Esophagus (tissue), 2 donors: ENCODE results near the gene RNU1-3. TPM values are rescaled to one million over a fixed set of nuclear protein-coding genes. Genes with fewer than 3 reads are reported as not detected.
"Not testable (repeated sequence)": the region's sequence is repeated elsewhere in the genome, so short reads cannot be mapped to it uniquely, and the experiment has no call there.

Experiments
- H3K27ac ChIP-seq, 2 donors: one replicate each; pipeline ENCODE4 v1.5.1; 2013; ENCODE audit warnings: low read depth in 2 of 2, mild to moderate bottlenecking in 2 of 2, inconsistent platforms in 1 of 2, low read length in 1 of 2, moderate library complexity in 1 of 2
- H3K27me3 ChIP-seq, 2 donors: one replicate each; pipeline ENCODE4 v1.6.1; 2013; ENCODE audit warnings: low read length in 2 of 2, control low read depth in 1 of 2, mild to moderate bottlenecking in 1 of 2; ENCODE audit not compliant: insufficient read depth in 2 of 2, control insufficient read depth in 1 of 2
- H3K36me3 ChIP-seq, 2 donors: one replicate each; pipeline ENCODE4 v1.6.1; 2013; ENCODE audit warnings: low read length in 1 of 2; ENCODE audit not compliant: control insufficient read depth in 2 of 2, insufficient read depth in 2 of 2
- H3K4me1 ChIP-seq, 2 donors: one replicate each; pipeline ENCODE4 v1.6.1; 2013; ENCODE audit warnings: low read length in 1 of 2; ENCODE audit not compliant: control insufficient read depth in 2 of 2, insufficient read depth in 2 of 2
- H3K4me3 ChIP-seq, 2 donors: one replicate each; pipeline ENCODE4 v1.5.1; 2013; ENCODE audit warnings: low read length in 2 of 2, mild to moderate bottlenecking in 2 of 2, low read depth in 1 of 2, moderate library complexity in 1 of 2
- H3K9me3 ChIP-seq, 2 donors: one replicate each; pipeline ENCODE4 v1.6.1; 2013; ENCODE audit warnings: mild to moderate bottlenecking in 2 of 2, low read depth in 1 of 2, low read length in 1 of 2, moderate library complexity in 1 of 2; ENCODE audit not compliant: control insufficient read depth in 2 of 2, insufficient read depth in 1 of 2
- WGBS, 2 donors: extraction: QIAGEN DNeasy Blood & Tissue Kit; methylation state at CpG; one replicate each; pipeline ENCODE4 v1.1.7; 2013; 5-methylcytosine and 5-hydroxymethylcytosine counted together
- polyA plus RNA-seq, 2 donors: library from polyadenylated mRNA; stranded (reverse); fragments of 200-250 nt; gene quantifications; one replicate each; pipeline ENCODE4 v1.2.3, GENCODE V29; 2013
- donor health status: healthy with polysubstance abuse.
- donor health status: Bipolar disorder and iron deficiency.

The RNU1-3 gene
- polyA plus RNA-seq, 2 donors = not detected

- H3K27me3 ChIP-seq, H3K36me3 ChIP-seq, H3K27ac ChIP-seq, H3K9me3 ChIP-seq, H3K4me3 ChIP-seq, H3K4me1 ChIP-seq: not testable (repeated sequence)
- WGBS, 2 donors = 0% methylated on average over 1 to 3 of the region's 4 CpGs
Measured at GRCh38 chr1:16684738-16685337, 18.1 kb upstream of the RNU1-3 start.

GRCh38 chr1:16684152-16684551, 17.4 kb upstream of the RNU1-3 start:
- H3K27ac ChIP-seq, H3K4me3 ChIP-seq, H3K27me3 ChIP-seq, H3K36me3 ChIP-seq, H3K4me1 ChIP-seq, H3K9me3 ChIP-seq: not testable (repeated sequence)
- WGBS, 2 donors = 18 to 29% methylated on average over 1 of the region's 2 CpGs

- not testable (repeated sequence) for H3K4me1 ChIP-seq, H3K9me3 ChIP-seq, H3K36me3 ChIP-seq, H3K27ac ChIP-seq, H3K4me3 ChIP-seq, H3K27me3 ChIP-seq
Measured at GRCh38 chr1:16682803-16683202, 16.1 kb upstream of the RNU1-3 start.

- H3K36me3 ChIP-seq, H3K4me3 ChIP-seq, H3K27me3 ChIP-seq, H3K27ac ChIP-seq, H3K4me1 ChIP-seq, H3K9me3 ChIP-seq: not testable (repeated sequence)
- WGBS, 2 donors = 41 to 46% methylated on average over 17 to 18 of the region's 29 CpGs
Measured at GRCh38 chr1:16680366-16680765, 13.6 kb upstream of the RNU1-3 start.

- no peaks in the 10 kb centered on the region for H3K36me3 ChIP-seq
- 63 to 67% methylated on average over 34 of the region's 34 CpGs for WGBS, 2 donors
- H3K4me3 ChIP-seq = no peak overlapping the region
- H3K27me3 ChIP-seq = no peaks in the 10 kb centered on the region
- no peaks in the 10 kb centered on the region for H3K4me1 ChIP-seq
- no peaks in the 10 kb centered on the region for H3K9me3 ChIP-seq
- H3K27ac ChIP-seq = no peak overlapping the region
Measured at GRCh38 chr1:16677552-16678431, 11.0 kb upstream of the RNU1-3 start.

- not testable (repeated sequence) for H3K4me3 ChIP-seq, H3K27ac ChIP-seq, H3K4me1 ChIP-seq, H3K9me3 ChIP-seq, H3K36me3 ChIP-seq, H3K27me3 ChIP-seq
- 64 to 70% methylated on average over 22 of the region's 22 CpGs for WGBS, 2 donors
Measured at GRCh38 chr1:16676661-16677523, 10.1 kb upstream of the RNU1-3 start.

GRCh38 chr1:16675118-16675510, 8.4 kb upstream of the RNU1-3 start:
- H3K27me3 ChIP-seq, H3K36me3 ChIP-seq, H3K4me1 ChIP-seq, H3K27ac ChIP-seq, H3K4me3 ChIP-seq, H3K9me3 ChIP-seq: not testable (repeated sequence)
- no CpG with 5 or more reads among the region's 2 CpGs for WGBS, 2 donors

GRCh38 chr1:16673976-16674375, 7.2 kb upstream of the RNU1-3 start:
- H3K27ac ChIP-seq, H3K4me3 ChIP-seq, H3K36me3 ChIP-seq, H3K27me3 ChIP-seq, H3K9me3 ChIP-seq, H3K4me1 ChIP-seq: not testable (repeated sequence)
- WGBS, 2 donors = 47 to 55% methylated on average over 4 of the region's 5 CpGs

GRCh38 chr1:16665836-16666235, 912 bp downstream of the RNU1-3 start:
- H3K36me3 ChIP-seq, H3K9me3 ChIP-seq, H3K27me3 ChIP-seq, H3K4me1 ChIP-seq, H3K4me3 ChIP-seq, H3K27ac ChIP-seq: not testable (repeated sequence)
- no CpG with 5 or more reads among the region's 11 CpGs for WGBS, 2 donors
